Colonic mucosa (tissue), 4 donors: ENCODE measurements around the gene BDH1. TPM values are rescaled to one million over a fixed set of nuclear protein-coding genes. Genes with fewer than 3 reads are reported as not detected.
A peak's percentile ranks its signal among the peaks of the same experiment; 100 is the strongest.

Experiments used
- DNase-seq: peaks from one replicate; pipeline ENCODE4 v3.0.0-alpha.2; 2020
- H3K27ac ChIP-seq: fragments of 200-600 bp; one replicate; pipeline ENCODE4 v1.8.0; 2021
- H3K27me3 ChIP-seq: fragments of 200-600 bp; one replicate; pipeline ENCODE4 v1.8.0; 2021
- H3K36me3 ChIP-seq: fragments of 200-600 bp; one replicate; pipeline ENCODE4 v1.8.0; 2021
- H3K4me1 ChIP-seq: fragments of 200-600 bp; one replicate; pipeline ENCODE4 v1.8.0; 2021; ENCODE audit warnings: mild to moderate bottlenecking
- H3K4me3 ChIP-seq: fragments of 200-600 bp; one replicate; pipeline ENCODE4 v1.8.0; 2021
- H3K9ac ChIP-seq, 2 donors: one replicate each; pipeline ENCODE4 v1.7.0; 2013; ENCODE audit warnings: control low read depth in 2 of 2, low read depth in 2 of 2, low read length in 2 of 2
- H3K9me3 ChIP-seq: fragments of 200-600 bp; one replicate; pipeline ENCODE4 v1.8.0; 2021
- intact Hi-C: fragments of 100-400 bp; cut with DNase I; formaldehyde crosslinking; loops from one replicate; pipeline ENCODE4 v1.14.1; 2022
- total RNA-seq, 2 donors: library from RNA; stranded (reverse); fragmentation: NEBNext Ultra II Directional in 1 of 2; extraction: Animal tissue kit (Norgen Biotek cat#: 25700) in 1 of 2; gene quantifications; one replicate each; pipeline ENCODE4 v1.2.1, GENCODE V29; 2021
- TF ChIP-seq, protein P1 (sequence below): fragments of 200-600 bp; IDR thresholded peaks from one replicate; pipeline ENCODE4 v1.8.0; 2022; ENCODE audit warnings: antibody characterized with exemption, mild to moderate bottlenecking
- donor health status: healthy.
- donor health status: DM: no; HTN: no; CAD: no.
- donor health status: DM: no; HTN: no; CAD: no.

The BDH1 gene
- total RNA-seq, 2 donors from 2014 or later: 154 to 180 TPM

DNA sequence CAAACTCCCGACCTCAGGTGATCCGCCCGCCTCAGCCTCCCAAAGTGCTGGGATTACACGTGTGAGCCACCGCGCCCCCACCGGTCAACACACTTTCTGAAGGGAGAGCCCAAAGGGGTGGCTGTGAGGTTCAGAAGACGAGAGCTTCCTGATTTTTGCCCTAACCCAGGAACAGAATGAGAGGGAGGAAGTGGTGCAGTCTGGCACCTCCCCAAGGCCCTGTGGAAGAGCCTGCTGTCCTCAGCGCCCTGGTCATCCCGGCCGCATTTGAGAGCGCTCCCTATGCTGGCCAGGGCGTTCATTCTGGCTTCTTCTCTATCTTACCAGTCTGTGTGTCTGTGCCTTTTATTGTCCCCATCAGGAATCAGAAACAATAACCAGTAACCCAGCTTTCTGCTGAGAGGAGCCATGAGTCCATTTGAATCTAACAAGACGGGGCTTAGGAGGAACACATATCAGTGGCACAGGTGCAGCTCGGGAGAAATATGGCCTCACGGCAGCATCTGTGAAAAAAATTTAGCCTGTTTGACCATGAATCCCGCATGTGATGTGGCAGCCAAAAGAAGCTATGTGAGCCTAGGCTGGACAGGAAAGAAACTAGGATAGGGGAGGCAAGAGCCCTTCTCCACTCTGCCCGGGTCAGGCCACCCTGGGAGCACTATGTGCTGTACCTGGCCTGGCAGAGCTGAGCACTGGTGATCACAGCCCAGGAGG lies 12.9 kb downstream of the BDH1 start:
- TF ChIP-seq, protein P1, sequence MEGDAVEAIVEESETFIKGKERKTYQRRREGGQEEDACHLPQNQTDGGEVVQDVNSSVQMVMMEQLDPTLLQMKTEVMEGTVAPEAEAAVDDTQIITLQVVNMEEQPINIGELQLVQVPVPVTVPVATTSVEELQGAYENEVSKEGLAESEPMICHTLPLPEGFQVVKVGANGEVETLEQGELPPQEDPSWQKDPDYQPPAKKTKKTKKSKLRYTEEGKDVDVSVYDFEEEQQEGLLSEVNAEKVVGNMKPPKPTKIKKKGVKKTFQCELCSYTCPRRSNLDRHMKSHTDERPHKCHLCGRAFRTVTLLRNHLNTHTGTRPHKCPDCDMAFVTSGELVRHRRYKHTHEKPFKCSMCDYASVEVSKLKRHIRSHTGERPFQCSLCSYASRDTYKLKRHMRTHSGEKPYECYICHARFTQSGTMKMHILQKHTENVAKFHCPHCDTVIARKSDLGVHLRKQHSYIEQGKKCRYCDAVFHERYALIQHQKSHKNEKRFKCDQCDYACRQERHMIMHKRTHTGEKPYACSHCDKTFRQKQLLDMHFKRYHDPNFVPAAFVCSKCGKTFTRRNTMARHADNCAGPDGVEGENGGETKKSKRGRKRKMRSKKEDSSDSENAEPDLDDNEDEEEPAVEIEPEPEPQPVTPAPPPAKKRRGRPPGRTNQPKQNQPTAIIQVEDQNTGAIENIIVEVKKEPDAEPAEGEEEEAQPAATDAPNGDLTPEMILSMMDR: no peak
- Histone ChIP-seq H3K27me3 (no peaks in the 10 kb centered on the region), H3K4me1 (peaks cover 1% of the 10 kb centered on the region), H3K9me3 (no peaks in the 10 kb centered on the region), H3K9ac (no peak overlapping the region), H3K27ac (no peak overlapping the region), H3K36me3 (no peaks in the 10 kb centered on the region), H3K4me3 (no peak overlapping the region)
- intact Hi-C loops: no loop called here
- no peak for DNase-seq

DNA sequence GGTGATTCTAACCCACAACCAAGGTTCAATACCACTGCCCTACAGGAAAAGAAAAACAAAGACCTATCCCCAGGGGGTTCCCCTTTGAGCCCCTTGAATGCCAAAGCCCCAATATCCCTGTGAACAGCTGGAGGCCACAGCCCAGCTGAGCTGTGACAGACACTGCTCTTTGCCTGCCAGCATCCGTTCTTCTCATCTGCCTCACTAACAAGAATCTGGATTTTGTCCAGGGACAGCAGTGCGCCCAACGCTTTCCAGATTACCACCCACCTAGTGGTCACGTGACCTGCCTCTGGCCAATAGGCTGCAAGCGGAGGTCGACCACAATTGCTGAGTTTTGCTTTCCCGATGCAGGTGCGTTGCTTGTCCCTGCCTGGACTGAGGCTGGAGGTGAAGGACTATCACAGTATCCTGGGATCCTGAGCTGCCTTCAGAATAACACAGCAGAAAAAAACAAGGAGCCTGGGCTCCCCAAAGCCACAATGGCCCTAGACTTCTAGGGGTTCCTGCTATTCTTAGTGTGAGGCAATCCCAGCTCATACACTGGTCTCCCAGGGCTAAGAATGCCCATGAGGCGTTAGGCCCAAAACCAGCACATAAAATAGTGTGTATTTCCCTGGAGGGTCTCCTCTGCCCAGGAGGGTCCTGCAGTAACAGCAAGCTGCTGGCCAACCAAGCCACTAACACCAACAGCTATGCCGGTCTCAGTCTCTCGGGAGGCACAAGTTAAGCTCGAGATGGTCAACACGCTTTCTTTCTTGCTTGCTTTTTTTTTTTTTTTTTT lies 13.8 kb downstream of the BDH1 start:
- H3K36me3 ChIP-seq: no peaks in the 10 kb centered on the region
- no peak overlapping the region for H3K9ac ChIP-seq
- DNase-seq: no peak
- no peak overlapping the region for H3K27ac ChIP-seq
- intact Hi-C loops: no loop called here
- H3K4me1 ChIP-seq: no peaks in the 10 kb centered on the region
- TF ChIP-seq, protein P1: no peak
- no peaks in the 10 kb centered on the region for H3K9me3 ChIP-seq
- H3K4me3 ChIP-seq: no peak overlapping the region
- H3K27me3 ChIP-seq: no peaks in the 10 kb centered on the region

DNA sequence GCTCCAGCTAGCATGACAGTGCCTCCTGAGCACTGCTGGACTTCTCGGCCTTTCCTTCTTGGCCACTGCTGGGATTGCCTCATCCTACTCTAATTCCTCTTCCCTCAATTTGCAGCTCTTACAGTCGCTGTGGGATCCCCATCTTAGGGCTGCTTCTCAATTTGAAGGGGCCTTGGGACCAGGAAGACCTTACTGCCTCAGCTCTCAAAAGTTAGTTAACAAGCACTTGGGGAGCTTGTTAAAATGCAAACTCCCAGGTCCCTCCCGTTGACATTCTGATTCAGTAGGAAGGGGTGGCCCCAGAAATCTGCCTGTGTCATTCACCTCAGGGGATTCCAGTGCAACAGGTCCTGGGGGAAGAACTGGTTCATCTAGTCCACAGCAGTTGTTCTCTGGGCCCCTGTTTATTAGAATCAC lies 14.8 kb downstream of the BDH1 start:
- Histone ChIP-seq H3K27ac (peak overlapping the region; percentile 26), H3K9me3 (no peaks in the 10 kb centered on the region), H3K4me3 (no peak overlapping the region), H3K4me1 (no peaks in the 10 kb centered on the region), H3K36me3 (no peaks in the 10 kb centered on the region), H3K27me3 (no peaks in the 10 kb centered on the region), H3K9ac (peak overlapping the region in 1 of 2 donors; percentile 51)
- TF ChIP-seq, protein P1: no peak
- intact Hi-C loops: no loop called here
- DNase-seq: no peak

DNA sequence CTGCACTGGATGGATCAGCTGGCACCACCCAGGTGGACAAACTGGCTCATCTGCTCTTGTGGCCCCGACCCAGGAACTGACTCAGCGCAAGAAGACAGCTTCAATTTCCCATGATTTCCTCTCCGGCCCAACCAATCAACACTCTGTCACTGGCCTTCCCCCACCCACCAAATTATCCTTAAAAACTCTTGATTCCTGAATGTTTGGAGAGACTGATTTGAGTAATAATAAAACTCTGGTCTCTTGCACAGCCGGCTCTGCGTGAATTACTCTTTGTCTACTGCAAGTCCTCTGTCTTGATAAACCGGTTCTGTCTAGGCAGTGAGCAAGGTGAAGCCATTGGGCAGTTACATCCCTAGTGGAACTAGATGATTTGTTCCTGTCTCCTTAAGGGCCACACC lies 16.1 kb downstream of the BDH1 start:
- H3K27ac ChIP-seq: peak overlapping the region; percentile 61
- no peaks in the 10 kb centered on the region for H3K27me3 ChIP-seq
- intact Hi-C loops: no loop called here
- no peak overlapping the region for H3K9ac ChIP-seq
- H3K9me3 ChIP-seq: no peaks in the 10 kb centered on the region
- no peak overlapping the region for H3K4me3 ChIP-seq
- H3K36me3 ChIP-seq: no peaks in the 10 kb centered on the region
- peak; percentile 84 for DNase-seq
- TF ChIP-seq, protein P1: no peak
- no peaks in the 10 kb centered on the region for H3K4me1 ChIP-seq

DNA sequence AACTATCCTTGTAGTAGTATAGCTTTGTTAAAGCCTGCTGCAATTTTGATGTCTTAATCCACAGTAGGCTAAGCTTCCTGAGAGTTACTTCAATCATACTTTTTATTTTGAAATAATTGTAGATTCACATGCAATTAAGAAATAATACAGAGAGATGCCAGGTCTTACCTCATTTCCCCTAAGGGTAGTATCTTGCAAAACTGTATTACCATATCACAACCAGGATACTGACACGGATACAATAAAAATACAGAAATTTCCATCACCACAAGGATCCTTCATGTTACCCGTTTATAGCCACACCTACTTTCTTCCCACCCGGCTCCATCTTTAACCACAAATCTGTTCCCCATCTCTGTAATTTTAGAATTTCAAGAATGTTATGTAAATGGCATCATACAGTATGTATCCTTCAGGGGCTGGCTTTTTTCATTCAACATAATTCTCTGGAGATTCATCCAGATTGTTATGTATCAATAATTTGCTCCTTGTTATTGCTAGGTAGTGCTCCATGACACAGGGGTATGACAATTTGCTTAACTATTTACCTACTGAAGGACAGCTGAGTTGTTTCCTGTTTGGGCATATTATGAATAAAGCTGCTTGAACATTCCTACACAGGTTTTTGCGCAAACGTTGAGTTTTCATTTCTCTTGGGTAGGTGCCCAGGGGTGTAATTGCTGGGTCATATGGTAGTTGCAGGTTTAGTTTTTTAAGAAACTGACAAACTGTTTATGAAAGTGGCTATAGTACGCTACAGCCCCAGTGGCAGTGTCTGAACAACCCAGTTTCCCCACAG lies 21.6 kb downstream of the BDH1 start:
- H3K36me3 ChIP-seq: no peaks in the 10 kb centered on the region
- H3K4me1 ChIP-seq: no peaks in the 10 kb centered on the region
- no peak overlapping the region for H3K9ac ChIP-seq
- H3K27me3 ChIP-seq: no peaks in the 10 kb centered on the region
- no peak for DNase-seq
- no peaks in the 10 kb centered on the region for H3K9me3 ChIP-seq
- intact Hi-C loops: no loop called here
- H3K27ac ChIP-seq: no peak overlapping the region
- TF ChIP-seq, protein P1: no peak
- no peak overlapping the region for H3K4me3 ChIP-seq
